ENCODE data around the gene CBX2.

Gene CBX2

DNA sequence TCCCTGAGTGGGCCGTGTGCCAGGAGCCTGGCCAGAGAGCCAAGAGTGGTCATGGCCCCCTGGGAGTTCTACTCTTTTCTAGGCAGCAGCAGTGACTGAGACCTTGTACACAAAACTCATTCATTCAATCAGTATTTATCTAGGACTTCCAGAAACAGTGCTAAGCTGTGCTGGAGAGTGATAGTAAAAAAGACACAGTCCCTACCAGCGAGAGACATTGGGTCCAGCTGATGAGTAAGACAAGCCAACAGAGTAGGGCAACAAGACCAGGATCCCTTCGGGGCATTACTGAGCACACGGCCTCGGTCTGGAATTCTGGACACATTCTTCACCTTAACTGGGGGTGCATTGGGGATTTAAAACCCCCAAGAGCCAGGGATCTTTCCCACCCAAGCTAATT is 41.1 kb downstream of the CBX2 start:
- in situ Hi-C loops (cut with HindIII; ENCODE audit: low sequenced_read_pairs), result no loop called here
- H3K4me3 ChIP-seq (ENCODE audit: low read depth, low read length), result no peak overlapping the region
- DNase-seq (ENCODE audit: low read depth, low spot score), result no peak
- TF ChIP-seq, protein P1, sequence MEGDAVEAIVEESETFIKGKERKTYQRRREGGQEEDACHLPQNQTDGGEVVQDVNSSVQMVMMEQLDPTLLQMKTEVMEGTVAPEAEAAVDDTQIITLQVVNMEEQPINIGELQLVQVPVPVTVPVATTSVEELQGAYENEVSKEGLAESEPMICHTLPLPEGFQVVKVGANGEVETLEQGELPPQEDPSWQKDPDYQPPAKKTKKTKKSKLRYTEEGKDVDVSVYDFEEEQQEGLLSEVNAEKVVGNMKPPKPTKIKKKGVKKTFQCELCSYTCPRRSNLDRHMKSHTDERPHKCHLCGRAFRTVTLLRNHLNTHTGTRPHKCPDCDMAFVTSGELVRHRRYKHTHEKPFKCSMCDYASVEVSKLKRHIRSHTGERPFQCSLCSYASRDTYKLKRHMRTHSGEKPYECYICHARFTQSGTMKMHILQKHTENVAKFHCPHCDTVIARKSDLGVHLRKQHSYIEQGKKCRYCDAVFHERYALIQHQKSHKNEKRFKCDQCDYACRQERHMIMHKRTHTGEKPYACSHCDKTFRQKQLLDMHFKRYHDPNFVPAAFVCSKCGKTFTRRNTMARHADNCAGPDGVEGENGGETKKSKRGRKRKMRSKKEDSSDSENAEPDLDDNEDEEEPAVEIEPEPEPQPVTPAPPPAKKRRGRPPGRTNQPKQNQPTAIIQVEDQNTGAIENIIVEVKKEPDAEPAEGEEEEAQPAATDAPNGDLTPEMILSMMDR (IDR thresholded peaks at IDR 0.05; ENCODE audit: low read depth, low read length), result no peak

DNA sequence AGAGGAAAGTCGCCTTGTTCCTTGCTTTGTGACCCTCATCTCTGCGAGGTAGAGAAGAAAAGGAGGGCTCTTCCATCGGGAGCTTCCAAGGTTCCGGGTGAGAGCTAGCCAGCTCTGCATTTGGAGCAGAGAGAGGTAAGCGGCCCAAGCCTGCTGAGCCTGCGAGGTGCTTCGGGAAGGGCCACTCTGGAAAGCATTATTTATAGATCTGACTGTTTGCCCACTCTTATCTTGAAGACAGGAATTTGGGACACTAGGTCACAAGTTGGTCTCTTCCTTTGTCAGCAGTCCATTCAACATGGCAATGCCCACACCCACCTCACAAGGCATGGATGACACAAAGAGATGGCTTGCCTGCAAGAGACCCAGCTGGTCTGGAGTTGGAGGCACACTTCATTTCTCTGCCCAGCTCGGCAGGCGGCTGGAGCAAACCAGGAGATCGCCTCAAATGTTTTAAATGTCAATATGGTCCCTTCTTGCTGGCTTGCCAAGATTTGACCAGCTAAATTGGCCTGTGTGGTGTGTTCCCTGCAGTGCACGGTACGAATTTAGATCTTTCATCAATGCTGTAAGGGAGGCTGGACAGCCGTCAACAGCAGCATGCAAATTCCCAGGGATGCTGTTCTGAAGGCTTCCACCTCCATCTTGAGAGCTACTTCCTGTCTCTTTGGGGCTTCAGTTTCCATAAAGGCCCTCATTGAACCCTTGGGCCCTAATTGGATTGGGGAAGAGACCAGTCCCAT is 41.8 kb downstream of the CBX2 start:
- in situ Hi-C loops (cut with HindIII; ENCODE audit: low sequenced_read_pairs), result no loop called here
- H3K4me3 ChIP-seq (ENCODE audit: low read depth, low read length), result no peak overlapping the region
- DNase-seq (ENCODE audit: low read depth, low spot score), result no peak
- TF ChIP-seq, protein P1 (IDR thresholded peaks at IDR 0.05; ENCODE audit: low read depth, low read length), result no peak

DNA sequence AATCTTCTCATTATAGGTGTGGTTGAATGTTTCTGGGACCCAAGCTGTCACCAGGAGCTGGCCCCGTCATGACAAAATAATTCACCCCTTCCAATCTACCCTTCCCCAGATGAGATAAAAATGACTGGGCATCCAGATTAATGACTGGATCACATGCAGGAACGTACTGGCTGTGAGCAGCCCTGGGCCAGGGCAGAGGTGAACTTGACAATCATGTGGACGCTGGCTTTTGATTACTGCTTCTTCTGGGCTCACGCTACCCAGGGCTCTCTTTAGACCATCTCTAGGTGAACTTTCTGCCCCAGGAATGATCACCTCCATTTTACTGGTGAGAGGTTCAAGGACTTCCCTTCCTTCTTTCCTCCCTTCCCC is 43.0 kb downstream of the CBX2 start:
- TF ChIP-seq, protein P1 (IDR thresholded peaks at IDR 0.05; ENCODE audit: low read depth, low read length), result no peak
- no peak overlapping the region for H3K4me3 ChIP-seq (ENCODE audit: low read depth, low read length)
- in situ Hi-C loops (cut with HindIII; ENCODE audit: low sequenced_read_pairs), result no loop called here
- no peak for DNase-seq (ENCODE audit: low read depth, low spot score)

DNA sequence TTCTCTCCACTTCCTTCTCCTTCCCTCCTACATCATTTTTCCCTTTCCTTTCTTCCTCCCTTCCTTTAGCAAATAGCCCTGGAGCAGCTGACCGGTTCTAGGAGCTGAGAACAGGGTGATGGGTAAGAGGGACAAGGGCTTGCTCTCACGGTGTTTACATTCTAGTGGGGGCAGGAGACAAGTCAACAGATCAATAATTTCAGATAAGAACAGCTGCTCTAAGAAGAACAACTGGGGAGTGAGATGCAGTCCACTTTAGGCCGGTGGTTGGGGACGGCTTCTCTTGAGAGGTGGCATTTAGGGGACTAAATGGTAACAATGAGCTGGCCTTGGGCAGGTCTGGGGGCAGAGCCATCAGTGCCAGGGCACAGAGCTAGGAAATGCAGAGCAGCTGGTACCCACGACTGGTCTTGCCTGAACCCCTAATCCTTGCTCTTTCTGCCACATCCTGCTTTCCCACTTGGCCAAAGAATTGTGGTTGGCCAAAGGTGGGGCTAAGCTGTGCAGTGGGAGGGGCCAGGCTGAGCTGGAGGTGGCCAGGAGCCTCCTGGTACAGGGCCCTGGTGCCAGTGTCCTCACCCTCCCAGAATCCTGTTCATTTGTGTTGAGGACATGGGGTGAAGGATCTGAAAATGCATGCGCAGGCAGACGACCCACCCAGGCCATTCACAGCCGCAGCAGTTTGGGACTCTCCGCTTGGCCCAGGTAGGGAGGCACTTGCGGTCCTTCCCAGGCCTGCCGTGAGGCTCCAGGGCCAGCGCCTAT is 43.6 kb downstream of the CBX2 start:
- TF ChIP-seq, protein P1 (IDR thresholded peaks at IDR 0.05; ENCODE audit: low read depth, low read length), result no peak
- no peak for DNase-seq (ENCODE audit: low read depth, low spot score)
- in situ Hi-C loops (cut with HindIII; ENCODE audit: low sequenced_read_pairs), result no loop called here
- H3K4me3 ChIP-seq (ENCODE audit: low read depth, low read length), result no peak overlapping the region

DNA sequence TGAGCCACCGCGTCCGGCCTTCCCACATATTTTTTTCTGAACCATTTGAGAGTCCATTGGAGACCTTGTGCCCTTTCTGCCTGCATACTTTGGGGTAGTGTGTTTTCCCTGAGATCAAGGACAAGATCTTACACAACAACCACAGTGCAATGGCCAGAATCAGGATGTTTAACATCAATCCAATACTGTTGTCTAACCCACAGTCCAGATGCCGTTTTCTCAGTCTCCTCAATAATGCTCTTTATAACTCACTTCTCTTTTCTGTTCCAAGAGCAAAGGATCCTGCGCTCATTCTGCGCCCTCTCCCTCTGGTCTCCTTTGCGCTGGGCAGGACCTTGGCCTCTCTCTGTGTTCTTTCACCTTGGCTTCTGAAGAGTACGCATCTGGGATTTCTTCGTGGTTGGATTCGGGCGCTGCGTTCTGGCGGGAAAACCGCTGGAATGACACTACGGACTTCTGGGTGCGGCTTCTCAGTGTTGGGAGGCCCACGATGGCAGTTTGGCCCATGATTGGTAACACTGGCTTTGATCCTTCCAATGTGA is 44.7 kb downstream of the CBX2 start:
- H3K4me3 ChIP-seq (ENCODE audit: low read depth, low read length), result no peak overlapping the region
- in situ Hi-C loops (cut with HindIII; ENCODE audit: low sequenced_read_pairs), result no loop called here
- TF ChIP-seq, protein P1 (IDR thresholded peaks at IDR 0.05; ENCODE audit: low read depth, low read length), result no peak
- DNase-seq (ENCODE audit: low read depth, low spot score), result no peak

DNA sequence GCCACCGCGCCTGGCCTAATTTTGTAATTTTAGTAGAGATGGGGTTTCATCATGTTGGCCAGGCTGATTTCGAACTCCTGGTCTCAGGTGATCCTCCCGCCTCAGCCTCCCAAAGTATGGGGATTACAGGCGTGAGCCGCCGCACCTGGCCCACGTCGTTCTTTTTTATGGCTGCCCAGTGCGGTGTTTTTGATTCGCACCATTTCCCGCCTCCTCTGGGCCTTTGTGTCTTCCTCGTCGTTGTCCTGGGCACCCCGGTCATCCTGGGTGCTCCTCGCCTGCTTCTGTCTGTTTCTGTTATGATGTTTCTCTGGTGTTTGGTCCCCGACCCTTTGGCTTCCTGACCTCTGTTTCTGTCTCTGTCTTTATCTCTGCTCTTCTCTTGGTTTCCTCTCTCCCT is 46.3 kb downstream of the CBX2 start:
- no peak overlapping the region for H3K4me3 ChIP-seq (ENCODE audit: low read depth, low read length)
- in situ Hi-C loops (cut with HindIII; ENCODE audit: low sequenced_read_pairs), result no loop called here
- TF ChIP-seq, protein P1 (IDR thresholded peaks at IDR 0.05; ENCODE audit: low read depth, low read length), result no peak
- DNase-seq (ENCODE audit: low read depth, low spot score), result no peak
